SK-N-SH (cell line): Measurements from ENCODE around the gene PDCD6IP. TPM values are rescaled to one million over a fixed set of nuclear protein-coding genes. Genes with fewer than 3 reads are reported as not detected.

Experiments used
- CTCF ChIA-PET: fragments of 300-600, 350-600 bp; formaldehyde crosslinking; extraction: SDS; loops from one replicate; lab custom pipeline; 2021; lab: Yijun Ruan, JAX
- POLR2A ChIA-PET: fragments of 350-600 bp; sonication (Branson Sonifier 250); formaldehyde crosslinking; extraction: SDS; loops from one replicate; lab custom pipeline; 2020; ENCODE audit warnings: antibody characterized with exemption, inconsistent platforms; lab: Yijun Ruan, JAX
- DNase-seq: peaks from one replicate; pipeline ENCODE4 v3.0.0; 2012
- H2AFZ ChIP-seq: fragments of 200-600 bp; sonication (generic); 2 replicates; pipeline ENCODE4 v1.8.1; 2016; ENCODE audit warnings: antibody characterized with exemption, mild to moderate bottlenecking, low read depth
- H3F3A ChIP-seq: fragments of 200-600 bp; sonication (generic); replicated peaks from 2 replicates; pipeline ENCODE3; 2016; ENCODE audit warnings: antibody characterized with exemption, mild to moderate bottlenecking; ENCODE audit not compliant: insufficient read depth
- H3K27ac ChIP-seq, 2 experiments: fragments of 200-500 bp in 1 of 2; fragments of 200-600 bp in 1 of 2; sonication (Bioruptor generic) in 1 of 2; sonication (generic), shearing (Covaris generic) in 1 of 2; 2 replicates each; pipeline versions ENCODE4 v1.5.1 to v1.6.1; 2014 to 2016; ENCODE audit warnings: low read depth in 2 of 2, inconsistent platforms in 1 of 2, low read length in 1 of 2, mild to moderate bottlenecking in 1 of 2, mixed read lengths in 1 of 2
- H3K27me3 ChIP-seq: fragments of 200-600 bp; sonication (generic), shearing (Covaris generic); 2 replicates; pipeline ENCODE4 v1.6.1; 2016; ENCODE audit warnings: mixed run types; ENCODE audit not compliant: insufficient read depth
- H3K36me3 ChIP-seq, 2 experiments: fragments of 200-500 bp in 1 of 2; fragments of 200-600 bp in 1 of 2; sonication (Bioruptor generic) in 1 of 2; sonication (generic) in 1 of 2; replicated peaks in 1 of 2; 2 replicates each; pipeline versions ENCODE3 to v1.5.1; 2014 to 2016; ENCODE audit warnings: low read length in 1 of 2, mild to moderate bottlenecking in 1 of 2; ENCODE audit not compliant: insufficient read depth in 2 of 2, control insufficient read depth in 1 of 2
- H3K4me1 ChIP-seq, 2 experiments: fragments of 200-500 bp in 1 of 2; fragments of 200-600 bp in 1 of 2; sonication (Bioruptor generic) in 1 of 2; sonication (generic), shearing (Covaris generic) in 1 of 2; 2 replicates each; pipeline versions ENCODE4 v1.5.1 to v1.6.1; 2014 to 2016; ENCODE audit warnings: low read depth in 1 of 2, low read length in 1 of 2, mixed run types in 1 of 2; ENCODE audit not compliant: insufficient read depth in 2 of 2, control insufficient read depth in 1 of 2
- H3K4me2 ChIP-seq: fragments of 200-600 bp; sonication (generic), shearing (Covaris generic); 2 replicates; pipeline ENCODE4 v1.6.1; 2017; ENCODE audit warnings: mixed run types
- H3K4me3 ChIP-seq, 2 experiments: fragments of 200-500 bp in 1 of 2; fragments of 200-600 bp in 1 of 2; sonication (Bioruptor generic) in 1 of 2; sonication (generic), shearing (Covaris generic) in 1 of 2; 2 replicates each; pipeline versions ENCODE4 v1.5.1 to v1.8.1; 2014 to 2016; ENCODE audit warnings: low read depth in 2 of 2, inconsistent platforms in 1 of 2, low read length in 1 of 2, mild to moderate bottlenecking in 1 of 2, mixed read lengths in 1 of 2, moderate library complexity in 1 of 2
- H3K79me2 ChIP-seq: fragments of 200-600 bp; sonication (generic); 2 replicates; pipeline ENCODE4 v1.8.1; 2017; ENCODE audit warnings: mild to moderate bottlenecking; ENCODE audit not compliant: insufficient read depth
- H3K9ac ChIP-seq: fragments of 200-600 bp; sonication (generic); 2 replicates; pipeline ENCODE4 v1.6.1; 2017; ENCODE audit warnings: mixed run types
- H3K9me2 ChIP-seq: fragments of 200-600 bp; sonication (generic); 2 replicates; pipeline ENCODE4 v1.6.1; 2017; ENCODE audit warnings: mixed run types
- H3K9me3 ChIP-seq: fragments of 200-600 bp; sonication (generic); 2 replicates; pipeline ENCODE4 v1.6.1; 2017; ENCODE audit warnings: mixed run types, mild to moderate bottlenecking, moderate library complexity
- H4K20me1 ChIP-seq: fragments of 200-600 bp; sonication (generic); 2 replicates; pipeline ENCODE4 v1.6.1; 2017; ENCODE audit warnings: mild to moderate bottlenecking, mixed run types; ENCODE audit not compliant: insufficient read depth
- CHD2 ChIP-seq: fragments of 150-350 bp; IDR thresholded peaks from 2 replicates; pipeline ENCODE4 v1.6.1; 2018; ENCODE audit warnings: low read length; ENCODE audit not compliant: partially characterized antibody
- ELF1 ChIP-seq: IDR thresholded peaks from 2 replicates; pipeline ENCODE4 v1.4.0; 2012
- EP300 ChIP-seq, 2 experiments: IDR thresholded peaks; 2 replicates each; pipeline versions ENCODE4 v1.4.0 to v1.6.1; 2012; ENCODE audit warnings: borderline replicate concordance in 1 of 2, low read depth in 1 of 2, low read length in 1 of 2
- EZH2phosphoT487 ChIP-seq: fragments of 200-600 bp; sonication (generic); IDR thresholded peaks from 2 replicates; pipeline ENCODE4 v1.6.1; 2017; ENCODE audit warnings: low read depth, mixed run types, mild to moderate bottlenecking, antibody characterized with exemption, moderate library complexity, borderline replicate concordance
- FOXJ3 ChIP-seq: sonication (generic); formaldehyde crosslinking; IDR thresholded peaks from 2 replicates; pipeline ENCODE4 v1.5.1; 2020; ENCODE audit warnings: mild to moderate bottlenecking, missing genetic modification reagents
- JUND ChIP-seq: IDR thresholded peaks from 2 replicates; pipeline ENCODE4 v1.4.0; 2012
- MAX ChIP-seq: IDR thresholded peaks from 2 replicates; pipeline ENCODE4 v1.4.0; 2012; ENCODE audit warnings: low read depth
- NRF1 ChIP-seq: IDR thresholded peaks from 2 replicates; pipeline ENCODE4 v1.6.1; 2012; ENCODE audit warnings: low read depth, mild to moderate bottlenecking, low read length
- RCOR1 ChIP-seq: fragments of 150-350 bp; IDR thresholded peaks from 2 replicates; pipeline ENCODE4 v1.6.1; 2017; ENCODE audit warnings: antibody characterized with exemption, low read length
- RFX5 ChIP-seq: IDR thresholded peaks from 2 replicates; pipeline ENCODE4 v1.6.1; 2012; ENCODE audit warnings: mild to moderate bottlenecking, improper control_type of control experiment, low read length
- RXRA ChIP-seq: IDR thresholded peaks from 2 replicates; pipeline ENCODE4 v1.4.0; 2012; ENCODE audit warnings: low read depth, mild to moderate bottlenecking, borderline replicate concordance
- SMC3 ChIP-seq: IDR thresholded peaks from 2 replicates; pipeline ENCODE4 v1.6.1; 2012; ENCODE audit warnings: low read depth, low read length, improper control_type of control experiment
- TAF1 ChIP-seq: IDR thresholded peaks from 2 replicates; pipeline ENCODE4 v1.6.1; 2012; ENCODE audit warnings: low read depth, mild to moderate bottlenecking, low read length, moderate library complexity, borderline replicate concordance
- TCF12 ChIP-seq: IDR thresholded peaks from 2 replicates; pipeline ENCODE4 v1.4.0; 2012
- TEAD4 ChIP-seq: IDR thresholded peaks from 2 replicates; pipeline ENCODE4 v1.4.0; 2012; ENCODE audit warnings: mild to moderate bottlenecking, borderline replicate concordance; ENCODE audit not compliant: insufficient read depth
- WGBS: methylation state at CpG from one replicate; pipeline ENCODE4 v1.1.6; 2017; ENCODE audit warnings: low lambda C conversion rate; 5-methylcytosine and 5-hydroxymethylcytosine counted together
- polyA plus RNA-seq, 3 experiments: library from polyadenylated mRNA; depleted of rRNA; stranded (reverse); fragments of >200 nt; gene quantifications; 2 replicates each; pipeline ENCODE4 v1.2.3, GENCODE V29; 2012
- TF ChIP-seq, protein P1 (sequence below): fragments of 150-350 bp; IDR thresholded peaks from 2 replicates; pipeline ENCODE4 v1.6.1; 2017; ENCODE audit warnings: antibody characterized with exemption, low read length, low read depth, borderline replicate concordance
- TF ChIP-seq, protein P2 (sequence below): IDR thresholded peaks from 2 replicates; pipeline ENCODE4; 2012
- TF ChIP-seq, protein P3 (sequence below): fragments of 200-600 bp; sonication (generic); IDR thresholded peaks from 2 replicates; pipeline ENCODE4 v1.6.1; 2017; ENCODE audit warnings: antibody characterized with exemption, mild to moderate bottlenecking, moderate library complexity

The PDCD6IP gene
- polyA plus RNA-seq, 1 of the 3 experiments (the other 2 are of a cell fraction) = 49.1 TPM

GRCh38 chr3:33877187-33877586, 78.8 kb downstream of the PDCD6IP start:
- Histone ChIP-seq H3K9ac (no peak overlapping the region), H3K9me3 (no peaks in the 10 kb centered on the region), H3K9me2 (no peaks in the 10 kb centered on the region), H2AFZ (no peak overlapping the region), H3K27me3 (no peaks in the 10 kb centered on the region), H3F3A (no peaks in the 10 kb centered on the region), H3K4me1 (peaks cover 0 to 2% of the 10 kb centered on the region in 2 experiments; a peak in 1 of 4 replicates), H3K36me3 (peaks cover 0 to 6% of the 10 kb centered on the region in 2 experiments), H3K27ac (peak overlapping the region in 1 of 2 experiments; percentile 17; a peak in 1 of 4 replicates), H3K4me3 (no peak overlapping the region), H3K79me2 (no peaks in the 10 kb centered on the region), H3K4me2 (no peak overlapping the region), H4K20me1 (no peaks in the 10 kb centered on the region)
- ChIA-PET CTCF (interaction anchor here (1.4 kb wide), 1 partner anchor 12 kb away, joined by 4 read pairs; no protein-coding TSS in a partner anchor), POLR2A (no interaction called here)
- TF ChIP-seq, protein P1, sequence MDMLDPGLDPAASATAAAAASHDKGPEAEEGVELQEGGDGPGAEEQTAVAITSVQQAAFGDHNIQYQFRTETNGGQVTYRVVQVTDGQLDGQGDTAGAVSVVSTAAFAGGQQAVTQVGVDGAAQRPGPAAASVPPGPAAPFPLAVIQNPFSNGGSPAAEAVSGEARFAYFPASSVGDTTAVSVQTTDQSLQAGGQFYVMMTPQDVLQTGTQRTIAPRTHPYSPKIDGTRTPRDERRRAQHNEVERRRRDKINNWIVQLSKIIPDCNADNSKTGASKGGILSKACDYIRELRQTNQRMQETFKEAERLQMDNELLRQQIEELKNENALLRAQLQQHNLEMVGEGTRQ = no peak
- TF ChIP-seq MAX (no peak), NRF1 (no peak), EP300 (IDR thresholded peaks at IDR 0.05; ENCODE audit: borderline replicate concordance in 1 of 2, low read depth in 1 of 2, low read length in 1 of 2) (peak in 1 of 2 experiments; percentile 66; a peak in 2 of 4 replicates), TEAD4 (no peak), SMC3 (no peak)
- TF ChIP-seq, protein P2, sequence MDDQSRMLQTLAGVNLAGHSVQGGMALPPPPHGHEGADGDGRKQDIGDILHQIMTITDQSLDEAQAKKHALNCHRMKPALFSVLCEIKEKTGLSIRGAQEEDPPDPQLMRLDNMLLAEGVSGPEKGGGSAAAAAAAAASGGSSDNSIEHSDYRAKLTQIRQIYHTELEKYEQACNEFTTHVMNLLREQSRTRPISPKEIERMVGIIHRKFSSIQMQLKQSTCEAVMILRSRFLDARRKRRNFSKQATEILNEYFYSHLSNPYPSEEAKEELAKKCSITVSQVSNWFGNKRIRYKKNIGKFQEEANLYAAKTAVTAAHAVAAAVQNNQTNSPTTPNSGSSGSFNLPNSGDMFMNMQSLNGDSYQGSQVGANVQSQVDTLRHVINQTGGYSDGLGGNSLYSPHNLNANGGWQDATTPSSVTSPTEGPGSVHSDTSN = no peak
- 61% methylated on average over 3 of the region's 3 CpGs for WGBS
- DNase-seq = no peak

DNA sequence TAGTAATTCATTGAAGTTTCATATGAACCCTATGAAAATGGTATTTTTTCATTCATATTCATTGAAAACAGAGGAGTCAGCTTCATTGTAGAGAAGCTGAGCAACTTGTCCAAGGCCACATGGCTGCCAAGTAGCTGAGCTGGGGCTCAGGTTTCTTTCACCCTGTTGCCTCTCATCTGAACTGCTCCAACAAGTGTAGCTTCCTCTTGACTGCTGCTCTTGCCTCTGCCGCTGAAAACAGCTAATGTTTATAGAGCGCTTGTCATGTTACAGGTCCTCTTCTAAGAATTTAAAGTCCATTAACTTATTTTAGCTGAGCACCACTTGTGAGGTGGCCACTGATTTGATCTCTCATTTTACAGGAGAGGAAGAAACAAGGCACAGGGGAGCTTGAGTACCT, 81.1 kb downstream of the PDCD6IP start:
- Histone ChIP-seq H3K9ac (no peak overlapping the region), H3K36me3 (no peaks in the 10 kb centered on the region)
- WGBS = 90% methylated on average over 2 of the region's 2 CpGs
- CTCF ChIA-PET = interaction anchor here (0.7 kb wide), 1 partner anchor 120 kb away, joined by 3 read pairs; no protein-coding TSS in a partner anchor
- TF ChIP-seq RFX5 = no peak
- no peak for TF ChIP-seq RCOR1
- TF ChIP-seq, protein P1 = no peak
- TF ChIP-seq, protein P3, sequence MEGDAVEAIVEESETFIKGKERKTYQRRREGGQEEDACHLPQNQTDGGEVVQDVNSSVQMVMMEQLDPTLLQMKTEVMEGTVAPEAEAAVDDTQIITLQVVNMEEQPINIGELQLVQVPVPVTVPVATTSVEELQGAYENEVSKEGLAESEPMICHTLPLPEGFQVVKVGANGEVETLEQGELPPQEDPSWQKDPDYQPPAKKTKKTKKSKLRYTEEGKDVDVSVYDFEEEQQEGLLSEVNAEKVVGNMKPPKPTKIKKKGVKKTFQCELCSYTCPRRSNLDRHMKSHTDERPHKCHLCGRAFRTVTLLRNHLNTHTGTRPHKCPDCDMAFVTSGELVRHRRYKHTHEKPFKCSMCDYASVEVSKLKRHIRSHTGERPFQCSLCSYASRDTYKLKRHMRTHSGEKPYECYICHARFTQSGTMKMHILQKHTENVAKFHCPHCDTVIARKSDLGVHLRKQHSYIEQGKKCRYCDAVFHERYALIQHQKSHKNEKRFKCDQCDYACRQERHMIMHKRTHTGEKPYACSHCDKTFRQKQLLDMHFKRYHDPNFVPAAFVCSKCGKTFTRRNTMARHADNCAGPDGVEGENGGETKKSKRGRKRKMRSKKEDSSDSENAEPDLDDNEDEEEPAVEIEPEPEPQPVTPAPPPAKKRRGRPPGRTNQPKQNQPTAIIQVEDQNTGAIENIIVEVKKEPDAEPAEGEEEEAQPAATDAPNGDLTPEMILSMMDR = no peak
- TF ChIP-seq TCF12 = no peak
- no peak for TF ChIP-seq MAX
- no peak for TF ChIP-seq RXRA
- no peak for TF ChIP-seq JUND
- no peak for TF ChIP-seq ELF1
- no peak for TF ChIP-seq TEAD4
- no peak for TF ChIP-seq FOXJ3 (CRISPR knock-in tag)
- no peak for TF ChIP-seq EZH2phosphoT487
- no peak for TF ChIP-seq TAF1
- TF ChIP-seq CHD2 = no peak
- TF ChIP-seq, all 33 proteins: peak for 0
- H3K27me3 ChIP-seq = no peaks in the 10 kb centered on the region
- H3K9me2 ChIP-seq = no peaks in the 10 kb centered on the region
- POLR2A ChIA-PET = no interaction called here
- peaks cover 0 to 12% of the 10 kb centered on the region in 2 experiments; a peak in 3 of 4 replicates for H3K4me1 ChIP-seq
- H3F3A ChIP-seq = no peaks in the 10 kb centered on the region
- H3K9me3 ChIP-seq = no peaks in the 10 kb centered on the region
- no peak overlapping the region for H3K27ac ChIP-seq
- no peak overlapping the region for H2AFZ ChIP-seq
- no peaks in the 10 kb centered on the region for H4K20me1 ChIP-seq
- DNase-seq = no peak
- no peak overlapping the region for H3K4me2 ChIP-seq
- no peaks in the 10 kb centered on the region for H3K79me2 ChIP-seq
- H3K4me3 ChIP-seq = no peak overlapping the region
